Endothelial cell of umbilical vein (primary cell): ENCODE results near the gene SPAG6. TPM values are rescaled to one million over a fixed set of nuclear protein-coding genes. Genes with fewer than 3 reads are reported as not detected.

Source experiments
- BruUV-seq: library from RNA; stranded (reverse); fragments of 400-500 nt; replicated peaks from 2 replicates; lab custom pipeline; 2021; lab: Mats Ljungman, UMichigan
- CTCF ChIA-PET: fragments of 300-600, 350-600 bp; sonication (Branson Sonifier 250); formaldehyde crosslinking; loops from one replicate; lab custom pipeline; 2021; ENCODE audit warnings: antibody characterized with exemption, inconsistent platforms; lab: Charles Lee
- POLR2A ChIA-PET: fragments of 300-600, 350-600 bp; sonication (Branson Sonifier 250); formaldehyde crosslinking; loops from one replicate; lab custom pipeline; 2021; ENCODE audit warnings: antibody characterized with exemption, inconsistent platforms; lab: Charles Lee
- DNase-seq: peaks from one replicate; pipeline ENCODE4 v3.0.0-alpha.2; 2011; ENCODE audit warnings: low read depth, low spot score
- FAIRE-seq: peaks from 2 replicates; lab custom pipeline; 2011; peaks lifted over from hg19 to GRCh38; lab: Jason Lieb, UNC
- H2AFZ ChIP-seq: 2 replicates; pipeline ENCODE4 v1.6.0; 2012; ENCODE audit warnings: low read depth, low read length, control low read depth, inconsistent platforms
- H3K27ac ChIP-seq: 2 replicates; pipeline ENCODE4 v1.5.1; 2011; ENCODE audit warnings: low read depth, mild to moderate bottlenecking, control low read depth, low read length, moderate library complexity; ENCODE audit not compliant: insufficient read depth
- H3K27me3 ChIP-seq, 2 experiments: 2 replicates each; pipeline versions ENCODE4 v1.6.0 to v1.6.1; 2011; ENCODE audit warnings: low read length in 2 of 2, mixed read lengths in 1 of 2; ENCODE audit not compliant: control insufficient read depth in 2 of 2, insufficient read depth in 2 of 2
- H3K36me3 ChIP-seq, 2 experiments: 2 replicates in 1 of 2; 3 replicates in 1 of 2; pipeline ENCODE4 v1.5.1; 2011; ENCODE audit warnings: low read length in 2 of 2, mild to moderate bottlenecking in 1 of 2, moderate library complexity in 1 of 2; ENCODE audit not compliant: control insufficient read depth in 2 of 2, insufficient read depth in 2 of 2; ENCODE audit errors: extremely low read depth in 1 of 2
- H3K4me1 ChIP-seq: 3 replicates; pipeline ENCODE4 v1.5.1; 2011; ENCODE audit warnings: mild to moderate bottlenecking, low read length; ENCODE audit not compliant: control insufficient read depth, insufficient read depth; ENCODE audit errors: extremely low read depth
- H3K4me2 ChIP-seq: 2 replicates; pipeline ENCODE4 v1.6.1; 2011; ENCODE audit warnings: low read length, control low read depth, mixed read lengths; ENCODE audit not compliant: insufficient read depth
- H3K4me3 ChIP-seq, 3 experiments: fragments of 200-600 bp in 1 of 3; sonication (generic), shearing (Covaris generic) in 1 of 3; replicated peaks in 1 of 3; 2 replicates each; pipeline ENCODE4 v1.5.1; 2011 to 2016; ENCODE audit warnings: control low read depth in 3 of 3, low read length in 3 of 3, mild to moderate bottlenecking in 2 of 3, inconsistent platforms in 1 of 3, low read depth in 1 of 3, moderate library complexity in 1 of 3; ENCODE audit not compliant: insufficient read depth in 1 of 3
- H3K79me2 ChIP-seq: 2 replicates; pipeline ENCODE4 v1.6.0; 2012; ENCODE audit warnings: low read length, inconsistent platforms; ENCODE audit not compliant: control insufficient read depth, insufficient read depth
- H3K9ac ChIP-seq: replicated peaks from 2 replicates; pipeline ENCODE3; 2011; ENCODE audit warnings: low read length, control low read depth; ENCODE audit not compliant: insufficient read depth; ENCODE audit errors: extremely low read depth
- H3K9me1 ChIP-seq: replicated peaks from 3 replicates; pipeline ENCODE4 v1.6.0; 2011; ENCODE audit warnings: mild to moderate bottlenecking, low read length; ENCODE audit not compliant: control insufficient read depth, insufficient read depth; ENCODE audit errors: extremely low read depth
- H3K9me3 ChIP-seq: replicated peaks from 2 replicates; pipeline ENCODE4 v1.5.1; 2012; ENCODE audit warnings: low read length, inconsistent platforms; ENCODE audit not compliant: control insufficient read depth, insufficient read depth
- H4K20me1 ChIP-seq: replicated peaks from 2 replicates; pipeline ENCODE3; 2011; ENCODE audit warnings: mild to moderate bottlenecking, low read length; ENCODE audit not compliant: control insufficient read depth, insufficient read depth; ENCODE audit errors: extremely low read depth
- EZH2 ChIP-seq: IDR thresholded peaks from 2 replicates; pipeline ENCODE4 v1.6.1; 2012; ENCODE audit warnings: borderline replicate concordance, low read depth, mild to moderate bottlenecking, moderate library complexity, low read length, inconsistent platforms; ENCODE audit not compliant: severe bottlenecking
- FOS ChIP-seq: IDR thresholded peaks from 2 replicates; pipeline ENCODE4 v1.6.1; 2011; ENCODE audit warnings: mild to moderate bottlenecking, low read length, moderate library complexity, borderline replicate concordance; ENCODE audit not compliant: insufficient read depth
- GATA2 ChIP-seq: IDR thresholded peaks from 2 replicates; pipeline ENCODE4 v1.7.0; 2011; ENCODE audit warnings: low read depth, mild to moderate bottlenecking, moderate library complexity, mixed read lengths, low read length; ENCODE audit not compliant: insufficient read length, insufficient read depth
- JUN ChIP-seq: IDR thresholded peaks from 2 replicates; pipeline ENCODE4 v1.6.1; 2011; ENCODE audit warnings: borderline replicate concordance, low read depth; ENCODE audit not compliant: insufficient read length, insufficient read depth
- MYC ChIP-seq: IDR thresholded peaks from one replicate; pipeline ENCODE4 v1.6.1; 2011; ENCODE audit warnings: mild to moderate bottlenecking, low read depth, low read length
- POLR2A ChIP-seq: IDR thresholded peaks from 2 replicates; pipeline ENCODE4 v1.6.1; 2012; ENCODE audit warnings: low read depth, mild to moderate bottlenecking, control low read depth, low read length
- POLR2AphosphoS5 ChIP-seq: IDR thresholded peaks from 2 replicates; pipeline ENCODE4 v1.6.1; 2012; ENCODE audit warnings: low read depth, mild to moderate bottlenecking, control low read depth, low read length, moderate library complexity; ENCODE audit not compliant: insufficient read depth
- dilution Hi-C: fragments of 300-500 bp; cut with MboI; formaldehyde crosslinking; loops from one replicate; pipeline ENCODE4 v1.15.0; 2019; ENCODE audit warnings: low sequenced_read_pairs; ENCODE audit not compliant: extremely low pct_ligation_motif_present
- intact Hi-C: fragments of 100-400 bp; cut with micrococcal nuclease; formaldehyde crosslinking; loops from one replicate; pipeline ENCODE4 v1.10.0; 2022
- polyA plus RNA-seq, 4 experiments: library from polyadenylated mRNA; depleted of rRNA in 3 of 4; stranded (reverse) in 3 of 4; unstranded in 1 of 4; fragments of >200 nt; gene quantifications; 2 replicates each; pipeline versions ENCODE4 v1.2.1 to v1.2.3, GENCODE V29; 2011 to 2012; ENCODE audit warnings: missing spikeins in 1 of 4
- total RNA-seq: library from RNA; stranded (reverse); gene quantifications from 2 replicates; pipeline ENCODE4 v1.2.3, GENCODE V29; 2021
- TF ChIP-seq, protein P1 (sequence below), 2 donors: IDR thresholded peaks; 1 replicate in 1 of 2; 2 replicates in 1 of 2; pipeline ENCODE4 v1.5.1; 2011; ENCODE audit warnings: low read length in 2 of 2, mild to moderate bottlenecking in 2 of 2, moderate library complexity in 2 of 2, control low read depth in 1 of 2, inconsistent platforms in 1 of 2, low read depth in 1 of 2; ENCODE audit not compliant: insufficient read depth in 1 of 2; ENCODE audit errors: extremely low read depth in 1 of 2
- TF ChIP-seq, protein P2 (sequence below): IDR thresholded peaks from 2 replicates; pipeline ENCODE4 v1.6.1; 2011; ENCODE audit not compliant: insufficient read depth, insufficient read length

SPAG6 gene
- total and polyA plus RNA-seq, 2 donors (not counting 3 experiments of a cell fraction or from before 2014, with no cell fraction given) = not detected

DNA sequence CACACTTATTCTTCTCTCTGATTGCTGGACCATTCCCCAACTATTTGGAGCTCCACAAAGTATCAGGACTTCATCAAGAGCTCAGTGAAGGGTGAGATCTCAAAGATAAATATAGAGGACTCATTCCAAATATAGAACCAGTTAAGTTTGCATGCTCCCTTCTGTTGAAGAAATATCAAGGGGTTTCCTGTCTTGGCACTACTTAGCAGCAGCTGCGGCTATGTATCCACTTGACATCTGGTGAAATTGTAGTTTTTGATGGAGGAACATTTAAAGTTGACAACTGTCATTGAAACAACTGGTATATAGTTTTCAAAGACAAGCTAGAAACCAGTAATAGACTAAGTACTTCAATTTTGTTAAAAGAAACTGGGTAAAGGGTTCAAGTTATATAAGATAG is 1.0 kb upstream of the SPAG6 start:
- Histone ChIP-seq H3K9ac (no peak overlapping the region), H3K4me3 (no peak overlapping the region), H2AFZ (no peak overlapping the region), H3K4me1 (peaks cover 13% of the 10 kb centered on the region), H3K4me2 (no peak overlapping the region), H3K9me3 (no peaks in the 10 kb centered on the region), H3K79me2 (no peaks in the 10 kb centered on the region), H3K9me1 (no peaks in the 10 kb centered on the region), H3K36me3 (no peaks in the 10 kb centered on the region), H3K27me3 (peaks cover 60 to 86% of the 10 kb centered on the region in 2 experiments), H4K20me1 (no peaks in the 10 kb centered on the region), H3K27ac (no peak overlapping the region)
- FAIRE-seq (no peak), DNase-seq (no peak)
- TF ChIP-seq, protein P1, sequence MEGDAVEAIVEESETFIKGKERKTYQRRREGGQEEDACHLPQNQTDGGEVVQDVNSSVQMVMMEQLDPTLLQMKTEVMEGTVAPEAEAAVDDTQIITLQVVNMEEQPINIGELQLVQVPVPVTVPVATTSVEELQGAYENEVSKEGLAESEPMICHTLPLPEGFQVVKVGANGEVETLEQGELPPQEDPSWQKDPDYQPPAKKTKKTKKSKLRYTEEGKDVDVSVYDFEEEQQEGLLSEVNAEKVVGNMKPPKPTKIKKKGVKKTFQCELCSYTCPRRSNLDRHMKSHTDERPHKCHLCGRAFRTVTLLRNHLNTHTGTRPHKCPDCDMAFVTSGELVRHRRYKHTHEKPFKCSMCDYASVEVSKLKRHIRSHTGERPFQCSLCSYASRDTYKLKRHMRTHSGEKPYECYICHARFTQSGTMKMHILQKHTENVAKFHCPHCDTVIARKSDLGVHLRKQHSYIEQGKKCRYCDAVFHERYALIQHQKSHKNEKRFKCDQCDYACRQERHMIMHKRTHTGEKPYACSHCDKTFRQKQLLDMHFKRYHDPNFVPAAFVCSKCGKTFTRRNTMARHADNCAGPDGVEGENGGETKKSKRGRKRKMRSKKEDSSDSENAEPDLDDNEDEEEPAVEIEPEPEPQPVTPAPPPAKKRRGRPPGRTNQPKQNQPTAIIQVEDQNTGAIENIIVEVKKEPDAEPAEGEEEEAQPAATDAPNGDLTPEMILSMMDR (IDR thresholded peaks at IDR 0.05; ENCODE audit: extremely low read depth in 1 of 2, insufficient read depth in 1 of 2, low read depth in 1 of 2, low read length in 2 of 2) = no peak
- TF ChIP-seq JUN (no peak), EZH2 (no peak), POLR2A (no peak), POLR2AphosphoS5 (no peak), MYC (no peak), GATA2 (no peak), FOS (no peak)
- TF ChIP-seq, protein P2, sequence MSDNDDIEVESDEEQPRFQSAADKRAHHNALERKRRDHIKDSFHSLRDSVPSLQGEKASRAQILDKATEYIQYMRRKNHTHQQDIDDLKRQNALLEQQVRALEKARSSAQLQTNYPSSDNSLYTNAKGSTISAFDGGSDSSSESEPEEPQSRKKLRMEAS = no peak
- ChIA-PET POLR2A (no interaction called here), CTCF (interaction anchor here (1.7 kb wide), 1 partner anchor 307 kb away, joined by 3 read pairs; no protein-coding TSS in a partner anchor)
- dilution Hi-C loops = no loop called here
- no TSS peak for BruUV-seq
- intact Hi-C loops = loop anchor here (5.0 kb wide), 2 partner anchors 643 to 847 kb away; no protein-coding TSS in a partner anchor
